CD4-positive, alpha-beta memory T cell (primary cell): Measurements from ENCODE around the gene GPSM1. TPM values are rescaled to one million over a fixed set of nuclear protein-coding genes. Genes with fewer than 3 reads are reported as not detected.
A peak's percentile ranks its signal among the peaks of the same experiment; 100 is the strongest.

Experiments used
- CTCF ChIA-PET: fragments of 350-600 bp; sonication (Branson Sonifier 250); formaldehyde crosslinking; loops from one replicate; lab custom pipeline; 2021; ENCODE audit warnings: inconsistent platforms; ENCODE audit not compliant: partially characterized antibody; lab: Charles Lee
- POLR2A ChIA-PET: fragments of 350-600 bp; sonication (Branson Sonifier 250); formaldehyde crosslinking; loops from one replicate; lab custom pipeline; 2021; ENCODE audit not compliant: partially characterized antibody; lab: Charles Lee
- DNase-seq, 5 donors: peaks; one replicate each; pipeline versions ENCODE4 v3.0.0 to v3.0.0-alpha.2; 2020 to 2022; ENCODE audit warnings: mixed read lengths in 1 of 5
- H3K27ac ChIP-seq: one replicate; pipeline ENCODE4 v1.7.0; 2013; ENCODE audit warnings: low read depth, low read length
- H3K27me3 ChIP-seq: 2 replicates; pipeline ENCODE4 v1.7.0; 2013; ENCODE audit warnings: mild to moderate bottlenecking, low read length, moderate library complexity; ENCODE audit not compliant: insufficient read depth
- H3K36me3 ChIP-seq: 2 replicates; pipeline ENCODE4 v1.7.0; 2013; ENCODE audit warnings: mild to moderate bottlenecking, low read length, moderate library complexity; ENCODE audit not compliant: insufficient read depth
- H3K4me1 ChIP-seq: 2 replicates; pipeline ENCODE4 v1.7.0; 2013; ENCODE audit warnings: mild to moderate bottlenecking, low read length, moderate library complexity; ENCODE audit not compliant: insufficient read depth
- H3K4me3 ChIP-seq, 2 donors: one replicate each; pipeline ENCODE4 v1.7.0; 2013; ENCODE audit warnings: low read length in 2 of 2, mild to moderate bottlenecking in 1 of 2
- H3K9me3 ChIP-seq, 2 donors: one replicate each; pipeline ENCODE4 v1.7.0; 2013; ENCODE audit warnings: low read length in 2 of 2, control low read depth in 1 of 2; ENCODE audit not compliant: control insufficient read depth in 1 of 2
- H3K27ac Mint-ChIP-seq, 7 donors: one replicate each; pipeline ENCODE4 v1.8.0; 2020 to 2021; ENCODE audit warnings: mixed read lengths in 7 of 7, mild to moderate bottlenecking in 6 of 7, inconsistent platforms in 3 of 7, moderate library complexity in 3 of 7
- H3K27me3 Mint-ChIP-seq, 2 donors: one replicate each; pipeline ENCODE4 v1.8.0; 2020 to 2021; ENCODE audit warnings: mixed read lengths in 2 of 2
- H3K36me3 Mint-ChIP-seq, 2 donors: one replicate each; pipeline ENCODE4 v1.8.0; 2020 to 2021; ENCODE audit warnings: mixed read lengths in 2 of 2, inconsistent platforms in 1 of 2, mild to moderate bottlenecking in 1 of 2
- H3K4me1 Mint-ChIP-seq, 4 donors: one replicate each; pipeline ENCODE4 v1.8.0; 2020 to 2021; ENCODE audit warnings: mixed read lengths in 4 of 4, mild to moderate bottlenecking in 1 of 4
- H3K4me3 Mint-ChIP-seq, 8 donors: one replicate each; pipeline ENCODE4 v1.8.0; 2020 to 2021; ENCODE audit warnings: mixed read lengths in 8 of 8, mild to moderate bottlenecking in 7 of 8, moderate library complexity in 6 of 8, inconsistent platforms in 3 of 8
- H3K9me3 Mint-ChIP-seq, 8 donors: one replicate each; pipeline ENCODE4 v1.8.0; 2020 to 2021; ENCODE audit warnings: mixed read lengths in 8 of 8, mild to moderate bottlenecking in 5 of 8, inconsistent platforms in 3 of 8, moderate library complexity in 1 of 8
- intact Hi-C: fragments of 100-400 bp; cut with micrococcal nuclease; formaldehyde crosslinking; loops from one replicate; pipeline ENCODE4 v1.15.1; 2023
- polyA plus RNA-seq, 2 donors: library from polyadenylated mRNA; unstranded; fragments of 300-500 nt; fragmentation: Illumina TruSeq; gene quantifications; one replicate each; pipeline ENCODE4 v1.2.3, GENCODE V29; 2021
- total RNA-seq, 2 experiments: library from RNA; stranded (reverse); gene quantifications; one replicate each; pipeline ENCODE4 v1.2.3, GENCODE V29; 2021

GPSM1 gene
- total and polyA plus RNA-seq, 4 experiments from 2014 or later = 0.78 to 8.1 (median 4.6) TPM

- H3K9me3 ChIP-seq = no peaks in the 10 kb centered on the region
- ChIA-PET CTCF (no interaction called here), POLR2A (no interaction called here)
- no peaks in the 10 kb centered on the region for H3K27me3 ChIP-seq
- peaks cover 6% of the 10 kb centered on the region for H3K4me1 ChIP-seq
- Mint-ChIP-seq H3K36me3 (no peaks in the 10 kb centered on the region), H3K27me3 (peaks cover 4 to 8% of the 10 kb centered on the region in 2 donors), H3K9me3 (no peaks in the 10 kb centered on the region), H3K4me1 (peaks cover 0 to 4% (median 3%) of the 10 kb centered on the region in 4 donors), H3K4me3 (no peak overlapping the region), H3K27ac (no peak overlapping the region)
- intact Hi-C loops = loop anchor here (10.0 kb wide), 1 partner anchor 682 kb away; no protein-coding TSS in a partner anchor
- H3K27ac ChIP-seq = no peak overlapping the region
- no peak for DNase-seq
- no peaks in the 10 kb centered on the region for H3K36me3 ChIP-seq
- no peak overlapping the region for H3K4me3 ChIP-seq
These were observed 40.9 kb upstream of the GPSM1 start for GRCh38 chr9:136286359-136286986.

GRCh38 chr9:136286987-136287379, 40.4 kb upstream of the GPSM1 start:
- Mint-ChIP-seq H3K4me3 (no peak overlapping the region), H3K36me3 (no peaks in the 10 kb centered on the region), H3K27ac (no peak overlapping the region), H3K4me1 (peaks cover 0 to 4% (median 3%) of the 10 kb centered on the region in 4 donors), H3K27me3 (peaks cover 4 to 8% of the 10 kb centered on the region in 2 donors), H3K9me3 (no peaks in the 10 kb centered on the region)
- Histone ChIP-seq H3K27me3 (no peaks in the 10 kb centered on the region), H3K9me3 (no peaks in the 10 kb centered on the region), H3K27ac (no peak overlapping the region), H3K4me1 (peaks cover 6% of the 10 kb centered on the region), H3K36me3 (no peaks in the 10 kb centered on the region), H3K4me3 (no peak overlapping the region)
- POLR2A ChIA-PET = no interaction called here
- CTCF ChIA-PET = no interaction called here
- DNase-seq = no peak
- intact Hi-C loops = loop anchor here (10.0 kb wide), 1 partner anchor 682 kb away; no protein-coding TSS in a partner anchor

GRCh38 chr9:136287960-136288753, 39.2 kb upstream of the GPSM1 start:
- no peaks in the 10 kb centered on the region for H3K36me3 Mint-ChIP-seq
- POLR2A ChIA-PET = no interaction called here
- CTCF ChIA-PET = no interaction called here
- Histone ChIP-seq H3K4me3 (no peak overlapping the region), H3K36me3 (no peaks in the 10 kb centered on the region), H3K4me1 (peaks cover 6% of the 10 kb centered on the region), H3K9me3 (no peaks in the 10 kb centered on the region), H3K27ac (no peak overlapping the region), H3K27me3 (no peaks in the 10 kb centered on the region)
- peaks cover 4 to 8% of the 10 kb centered on the region in 2 donors for H3K27me3 Mint-ChIP-seq
- intact Hi-C loops = loop anchor here (10.0 kb wide), 1 partner anchor 683 kb away; no protein-coding TSS in a partner anchor
- no peak overlapping the region for H3K4me3 Mint-ChIP-seq
- DNase-seq = no peak
- no peaks in the 10 kb centered on the region for H3K9me3 Mint-ChIP-seq
- no peak overlapping the region for H3K27ac Mint-ChIP-seq
- peaks cover 0 to 4% (median 3%) of the 10 kb centered on the region in 4 donors for H3K4me1 Mint-ChIP-seq

- ChIA-PET CTCF (no interaction called here), POLR2A (no interaction called here)
- H3K4me1 Mint-ChIP-seq = no peaks in the 10 kb centered on the region
- H3K36me3 Mint-ChIP-seq = no peaks in the 10 kb centered on the region
- Histone ChIP-seq H3K36me3 (no peaks in the 10 kb centered on the region), H3K27ac (no peak overlapping the region), H3K27me3 (no peaks in the 10 kb centered on the region), H3K4me1 (no peaks in the 10 kb centered on the region), H3K4me3 (no peak overlapping the region), H3K9me3 (no peaks in the 10 kb centered on the region)
- H3K4me3 Mint-ChIP-seq = no peak overlapping the region
- DNase-seq = no peak
- intact Hi-C loops = loop anchor here (10.0 kb wide), 1 partner anchor 685 kb away; no protein-coding TSS in a partner anchor
- no peaks in the 10 kb centered on the region for H3K9me3 Mint-ChIP-seq
- no peak overlapping the region for H3K27ac Mint-ChIP-seq
- peaks cover 4 to 5% of the 10 kb centered on the region in 2 donors for H3K27me3 Mint-ChIP-seq
These were observed 37.5 kb upstream of the GPSM1 start for GRCh38 chr9:136289651-136290507.

GRCh38 chr9:136290508-136291000, 36.8 kb upstream of the GPSM1 start:
- ChIA-PET POLR2A (no interaction called here), CTCF (no interaction called here)
- peaks cover 4 to 5% of the 10 kb centered on the region in 2 donors for H3K27me3 Mint-ChIP-seq
- H3K9me3 Mint-ChIP-seq = no peaks in the 10 kb centered on the region
- Histone ChIP-seq H3K27ac (no peak overlapping the region), H3K36me3 (no peaks in the 10 kb centered on the region), H3K9me3 (no peaks in the 10 kb centered on the region), H3K27me3 (no peaks in the 10 kb centered on the region), H3K4me3 (no peak overlapping the region), H3K4me1 (no peaks in the 10 kb centered on the region)
- no peak for DNase-seq
- no peak overlapping the region for H3K27ac Mint-ChIP-seq
- no peak overlapping the region for H3K4me3 Mint-ChIP-seq
- H3K4me1 Mint-ChIP-seq = no peaks in the 10 kb centered on the region
- intact Hi-C loops = no loop called here
- H3K36me3 Mint-ChIP-seq = no peaks in the 10 kb centered on the region

- Mint-ChIP-seq H3K36me3 (no peaks in the 10 kb centered on the region), H3K4me3 (no peak overlapping the region), H3K27ac (peak overlapping the region in 1 of 7 donors; percentile 61), H3K27me3 (peaks cover 3 to 5% of the 10 kb centered on the region in 2 donors), H3K4me1 (no peaks in the 10 kb centered on the region), H3K9me3 (no peaks in the 10 kb centered on the region)
- no peaks in the 10 kb centered on the region for H3K9me3 ChIP-seq
- no peaks in the 10 kb centered on the region for H3K36me3 ChIP-seq
- no peak overlapping the region for H3K4me3 ChIP-seq
- no peaks in the 10 kb centered on the region for H3K27me3 ChIP-seq
- no peaks in the 10 kb centered on the region for H3K4me1 ChIP-seq
- intact Hi-C loops = no loop called here
- no peak overlapping the region for H3K27ac ChIP-seq
- DNase-seq = no peak
- ChIA-PET POLR2A (no interaction called here), CTCF (no interaction called here)
These were observed 35.9 kb upstream of the GPSM1 start for GRCh38 chr9:136291306-136292025.
